OCI-LY3 (cell line): ENCODE measurements around the gene EHBP1L1.

ENCODE experiments used
- EZH2phosphoT487 ChIP-seq: fragments of 200-600 bp; shearing (Covaris generic); IDR thresholded peaks from 2 replicates; pipeline ENCODE4 v1.6.1; 2018; ENCODE audit warnings: antibody characterized with exemption, mixed run types, low read depth
- TF ChIP-seq, protein P1 (sequence below): fragments of 200-600, 300-600 bp; sonication (generic); IDR thresholded peaks from 2 replicates; pipeline ENCODE4 v1.5.1; 2014; ENCODE audit warnings: antibody characterized with exemption, low read length, low read depth

DNA sequence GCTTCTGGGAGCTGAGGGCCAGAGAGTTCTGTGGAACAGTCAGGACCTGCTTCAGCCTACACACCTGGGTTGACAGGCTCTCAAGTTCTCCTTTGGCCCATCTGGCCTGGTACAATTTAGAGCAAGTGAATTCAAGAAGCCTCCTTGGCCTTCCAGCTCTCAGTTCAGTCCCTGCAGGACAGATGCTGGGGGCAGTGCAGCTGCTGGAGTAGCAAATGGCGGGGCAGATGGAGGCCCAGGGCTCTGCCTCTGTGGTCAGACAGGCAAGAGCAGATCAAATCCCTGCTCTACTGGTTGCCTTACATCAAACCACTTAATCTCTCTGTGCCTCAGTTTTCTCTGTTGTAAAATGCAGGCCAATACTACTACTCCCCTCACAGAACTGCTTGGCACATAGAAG is 28.4 kb downstream of the EHBP1L1 start:
- TF ChIP-seq EZH2phosphoT487, result no peak
- TF ChIP-seq, protein P1, sequence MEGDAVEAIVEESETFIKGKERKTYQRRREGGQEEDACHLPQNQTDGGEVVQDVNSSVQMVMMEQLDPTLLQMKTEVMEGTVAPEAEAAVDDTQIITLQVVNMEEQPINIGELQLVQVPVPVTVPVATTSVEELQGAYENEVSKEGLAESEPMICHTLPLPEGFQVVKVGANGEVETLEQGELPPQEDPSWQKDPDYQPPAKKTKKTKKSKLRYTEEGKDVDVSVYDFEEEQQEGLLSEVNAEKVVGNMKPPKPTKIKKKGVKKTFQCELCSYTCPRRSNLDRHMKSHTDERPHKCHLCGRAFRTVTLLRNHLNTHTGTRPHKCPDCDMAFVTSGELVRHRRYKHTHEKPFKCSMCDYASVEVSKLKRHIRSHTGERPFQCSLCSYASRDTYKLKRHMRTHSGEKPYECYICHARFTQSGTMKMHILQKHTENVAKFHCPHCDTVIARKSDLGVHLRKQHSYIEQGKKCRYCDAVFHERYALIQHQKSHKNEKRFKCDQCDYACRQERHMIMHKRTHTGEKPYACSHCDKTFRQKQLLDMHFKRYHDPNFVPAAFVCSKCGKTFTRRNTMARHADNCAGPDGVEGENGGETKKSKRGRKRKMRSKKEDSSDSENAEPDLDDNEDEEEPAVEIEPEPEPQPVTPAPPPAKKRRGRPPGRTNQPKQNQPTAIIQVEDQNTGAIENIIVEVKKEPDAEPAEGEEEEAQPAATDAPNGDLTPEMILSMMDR, result no peak
